AG04449 (cell line): ENCODE data around the gene HNRNPUL2.
A peak's percentile ranks its signal among the peaks of the same experiment; 100 is the strongest.
"Not testable (repeated sequence)": the region's sequence is repeated elsewhere in the genome, so short reads cannot be mapped to it uniquely, and the experiment has no call there.

Experiments
- CTCF ChIA-PET: fragments of 350-600 bp; formaldehyde crosslinking; extraction: SDS; loops from one replicate; lab custom pipeline; 2021; ENCODE audit warnings: antibody characterized with exemption; lab: Yijun Ruan, JAX
- POLR2A ChIA-PET: fragments of 400-600, 350-600 bp; formaldehyde crosslinking; extraction: SDS; loops from one replicate; lab custom pipeline; 2020; ENCODE audit warnings: antibody characterized with exemption, inconsistent platforms; lab: Yijun Ruan, JAX
- DNase-seq: peaks from one replicate; pipeline ENCODE4 v3.0.0-alpha.2; 2010; ENCODE audit warnings: low read depth, low spot score
- H3K4me3 ChIP-seq: 2 replicates; pipeline ENCODE4 v1.5.1; 2011; ENCODE audit warnings: low read depth, mild to moderate bottlenecking, control low read depth, low read length
- TF ChIP-seq, protein P1 (sequence below): IDR thresholded peaks from one replicate; pipeline ENCODE4 v1.5.1; 2011; ENCODE audit warnings: mild to moderate bottlenecking, moderate library complexity, low read length, control low read depth, inconsistent platforms; ENCODE audit not compliant: insufficient read depth; ENCODE audit errors: missing control alignments

HNRNPUL2 gene

DNA sequence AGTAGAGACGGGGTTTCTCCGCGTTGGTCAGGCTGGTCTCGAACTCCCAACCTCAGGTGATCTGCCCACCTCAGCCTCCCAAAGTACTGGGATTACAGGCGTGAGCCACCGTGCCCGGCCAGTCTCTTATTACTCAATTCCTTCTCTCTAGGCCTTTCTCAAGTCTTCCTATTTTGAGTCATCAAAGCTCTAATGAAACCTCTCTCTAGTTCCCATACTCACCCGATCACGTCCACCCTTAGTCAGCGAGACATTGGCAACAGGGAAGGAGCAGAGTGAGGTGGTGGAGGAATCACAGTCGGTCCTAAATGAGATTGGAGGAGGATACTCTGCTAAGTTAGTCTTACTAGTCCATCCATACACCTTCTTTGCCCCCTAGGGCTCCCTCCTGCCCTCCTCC lies 25.0 kb downstream of the HNRNPUL2 start:
- no peak overlapping the region for H3K4me3 ChIP-seq
- POLR2A ChIA-PET: no interaction called here
- CTCF ChIA-PET: interaction anchor here (1.4 to 11.2 kb wide), 2 partner anchors 10 to 21 kb away, joined by 5 to 152 read pairs; partner anchors contain the start of gene LRRN4CL
- DNase-seq: no peak
- TF ChIP-seq, protein P1, sequence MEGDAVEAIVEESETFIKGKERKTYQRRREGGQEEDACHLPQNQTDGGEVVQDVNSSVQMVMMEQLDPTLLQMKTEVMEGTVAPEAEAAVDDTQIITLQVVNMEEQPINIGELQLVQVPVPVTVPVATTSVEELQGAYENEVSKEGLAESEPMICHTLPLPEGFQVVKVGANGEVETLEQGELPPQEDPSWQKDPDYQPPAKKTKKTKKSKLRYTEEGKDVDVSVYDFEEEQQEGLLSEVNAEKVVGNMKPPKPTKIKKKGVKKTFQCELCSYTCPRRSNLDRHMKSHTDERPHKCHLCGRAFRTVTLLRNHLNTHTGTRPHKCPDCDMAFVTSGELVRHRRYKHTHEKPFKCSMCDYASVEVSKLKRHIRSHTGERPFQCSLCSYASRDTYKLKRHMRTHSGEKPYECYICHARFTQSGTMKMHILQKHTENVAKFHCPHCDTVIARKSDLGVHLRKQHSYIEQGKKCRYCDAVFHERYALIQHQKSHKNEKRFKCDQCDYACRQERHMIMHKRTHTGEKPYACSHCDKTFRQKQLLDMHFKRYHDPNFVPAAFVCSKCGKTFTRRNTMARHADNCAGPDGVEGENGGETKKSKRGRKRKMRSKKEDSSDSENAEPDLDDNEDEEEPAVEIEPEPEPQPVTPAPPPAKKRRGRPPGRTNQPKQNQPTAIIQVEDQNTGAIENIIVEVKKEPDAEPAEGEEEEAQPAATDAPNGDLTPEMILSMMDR: no peak

DNA sequence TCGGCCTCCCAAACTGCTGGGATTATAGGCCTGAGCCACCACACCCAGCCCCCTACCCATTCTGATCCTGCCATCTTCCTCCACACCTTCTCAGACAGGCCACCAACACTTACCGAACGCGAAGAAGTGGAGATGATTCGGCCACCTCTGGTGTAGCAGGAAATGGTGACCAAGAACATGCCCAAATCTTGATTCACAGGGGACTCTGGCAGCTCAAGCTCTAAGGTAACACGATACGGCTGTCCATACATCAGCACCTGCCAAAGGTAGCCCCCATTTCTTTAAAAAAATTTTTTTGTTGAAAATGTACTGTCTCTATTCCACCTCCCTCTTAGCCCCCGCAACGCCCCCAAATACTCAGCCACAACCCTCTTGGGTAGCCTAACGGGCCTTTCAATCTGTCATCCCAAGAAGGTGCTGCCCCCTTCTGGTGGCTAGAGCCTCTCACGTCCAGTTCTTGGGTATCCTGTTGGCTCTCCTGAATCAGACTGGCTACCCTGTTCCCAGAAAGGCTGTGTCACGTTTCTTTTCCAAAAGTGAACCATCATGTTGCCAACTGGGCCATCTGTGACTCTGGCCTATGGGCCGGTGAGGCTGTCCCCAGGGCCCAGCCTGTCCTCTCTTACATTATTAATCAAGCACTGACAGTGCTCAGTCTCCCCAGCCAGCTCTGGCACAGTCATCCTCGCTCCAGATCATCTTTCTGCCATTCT lies 32.6 kb downstream of the HNRNPUL2 start:
- ChIA-PET POLR2A (interaction anchor here (0.6 to 1.8 kb wide), 4 partner anchors 10 to 30 kb away, joined by 3 to 6 read pairs (median 4); partner anchors contain the start of genes C11orf98, CSKMT and LBHD1), CTCF (interaction anchor here (0.6 to 10.7 kb wide), 24 partner anchors 10 to 313 kb away, joined by 3 to 152 read pairs (median 4); partner anchors contain the start of genes BSCL2, C11orf98, CSKMT and GNG3)
- no peak for DNase-seq
- TF ChIP-seq, protein P1: peak; percentile 84
- no peak overlapping the region for H3K4me3 ChIP-seq

DNA sequence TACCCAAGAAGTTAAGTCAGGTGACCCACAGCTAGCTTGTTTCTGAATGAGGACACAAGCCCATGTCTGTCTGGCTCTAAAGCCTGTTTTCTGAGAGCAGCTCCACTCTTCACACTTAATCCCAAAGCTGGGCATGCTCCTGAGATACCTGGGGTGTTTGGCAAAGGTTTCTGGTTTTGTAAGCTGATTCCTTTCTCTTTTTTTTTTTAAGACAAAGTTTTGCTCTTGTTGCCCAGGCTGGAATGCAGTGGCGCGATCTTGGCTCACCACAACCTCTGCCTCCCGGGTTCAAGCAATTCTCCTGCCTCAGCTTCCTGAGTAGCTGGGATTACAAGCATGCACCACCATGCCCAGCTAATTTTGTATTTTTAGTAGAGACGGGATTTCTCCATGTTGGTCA lies 33.6 kb downstream of the HNRNPUL2 start:
- H3K4me3 ChIP-seq, DNase-seq: not testable (repeated sequence)
- ChIA-PET CTCF (interaction anchor here (0.5 to 10.7 kb wide), 15 partner anchors 11 to 312 kb away, joined by 3 to 152 read pairs (median 6); partner anchors contain the start of genes BSCL2, C11orf98, CSKMT and GNG3), POLR2A (interaction anchor here (0.8 to 1.8 kb wide), 3 partner anchors 11 to 29 kb away, joined by 3 to 6 read pairs (median 5); partner anchors contain the start of genes C11orf98, CSKMT and LBHD1)

DNA sequence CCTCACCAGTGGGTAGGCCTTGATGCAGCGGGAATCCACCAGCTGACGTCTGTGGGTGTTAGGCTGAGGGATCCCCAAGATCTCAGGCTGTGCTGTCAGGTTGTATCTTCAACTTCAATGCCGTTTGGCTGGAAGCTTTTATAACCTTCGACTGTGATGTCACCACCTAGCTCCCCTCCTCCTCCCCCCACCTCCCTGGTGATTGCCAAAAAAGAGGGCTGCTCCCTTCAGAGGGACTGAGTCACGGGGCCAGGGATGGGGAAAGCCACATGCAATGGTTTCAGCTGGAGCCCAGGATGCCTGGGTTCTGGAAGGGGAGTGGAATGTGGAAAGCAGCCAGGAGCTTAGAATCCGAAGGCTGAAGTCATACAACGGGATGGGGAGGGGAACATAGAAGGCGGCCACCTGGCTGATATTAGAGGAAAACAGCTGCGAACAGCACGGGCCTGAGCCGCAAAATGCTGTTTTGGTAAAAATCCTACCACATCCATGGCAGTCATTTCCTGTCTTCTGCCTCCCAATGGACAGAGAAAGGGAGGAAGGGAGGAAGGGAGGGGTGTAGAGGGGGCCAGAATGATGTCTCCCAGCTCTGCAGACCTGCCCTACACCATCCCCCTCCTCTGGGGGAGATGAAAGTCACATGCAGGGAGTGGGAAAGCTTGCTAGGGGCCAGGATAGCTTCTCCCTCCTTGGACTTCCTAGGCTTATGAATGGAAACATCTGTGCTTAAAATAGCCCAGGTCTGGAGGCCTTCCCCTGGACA lies 37.7 kb downstream of the HNRNPUL2 start, which contains the start of gene LRRN4CL:
Gene LRRN4CL (minus strand): TSS at position 110 of the 763 bp plus-strand sequence. CDS start 1,022 bp downstream, outside the sequence.
- CTCF ChIA-PET: interaction anchor here (0.6 to 10.7 kb wide), 13 partner anchors 8 to 310 kb away, joined by 3 to 152 read pairs (median 6); partner anchors contain the start of genes BSCL2, GNG3, LBHD1 and TUT1
- TF ChIP-seq, protein P1: no peak
- POLR2A ChIA-PET: interaction anchor here (0.8 to 3.6 kb wide), 14 partner anchors 9 to 152 kb away, joined by 3 to 43 read pairs (median 5); partner anchors contain the start of genes B3GAT3, BSCL2, C11orf98 and CSKMT
- H3K4me3 ChIP-seq: peak within 1 kb of the TSS; percentile 45
- DNase-seq: no peak

DNA sequence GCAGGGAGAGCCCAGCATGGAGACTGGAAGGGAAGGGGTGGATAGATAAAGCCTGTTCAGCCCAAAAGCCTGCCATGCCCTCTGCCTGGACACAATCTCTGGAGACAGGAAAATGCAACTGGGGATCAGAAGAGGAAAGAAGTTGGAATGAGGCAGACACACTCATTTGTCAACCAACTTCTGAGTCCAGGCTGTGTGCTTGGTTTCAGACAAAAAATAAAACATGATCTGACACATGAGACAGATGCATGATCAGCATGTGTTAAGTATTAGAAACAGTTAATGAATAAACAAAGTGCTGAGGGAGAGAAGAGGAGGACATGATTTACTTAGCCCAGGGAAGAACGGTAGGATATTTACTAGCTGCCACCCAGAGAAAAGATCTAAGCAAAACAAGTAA lies 38.8 kb downstream of the HNRNPUL2 start:
- peak overlapping the region; percentile 9; the same call in 1 of the 2 replicates for H3K4me3 ChIP-seq
- ChIA-PET POLR2A (interaction anchor here (2.0 to 3.6 kb wide), 4 partner anchors 18 to 153 kb away, joined by 6 to 43 read pairs (median 12); partner anchors contain the start of genes BSCL2, C11orf98 and CSKMT), CTCF (interaction anchor here (1.2 to 10.7 kb wide), 7 partner anchors 7 to 295 kb away, joined by 3 to 152 read pairs (median 8); partner anchors contain the start of genes BSCL2, GNG3, LBHD1 and UBXN1)
- TF ChIP-seq, protein P1: no peak
- no peak for DNase-seq
